Measurements from ENCODE around the gene MEIOB. TPM values are rescaled to one million over a fixed set of nuclear protein-coding genes. Genes with fewer than 3 reads are reported as not detected.

The MEIOB gene
- total RNA-seq, 1 experiment from 2014 or later, result not detected

- intact Hi-C loops (cut with micrococcal nuclease; ENCODE audit: unreplicated experiment), result no loop called here
- BruUV-seq (replicated peaks), result no TSS peak
These were observed 85.5 kb downstream of the MEIOB start for GRCh38 chr16:1786242-1787055.

GRCh38 chr16:1785846-1786170, 86.2 kb downstream of the MEIOB start:
- no TSS peak for BruUV-seq (replicated peaks)
- peaks cover 45% of the 10 kb centered on the region for H3K79me2 ChIP-seq (ENCODE audit: low read depth)
- H3F3A ChIP-seq (ENCODE audit: insufficient read depth, low read depth), result peaks cover 12% of the 10 kb centered on the region; the same call in 1 of the 2 replicates
- no peaks in the 10 kb centered on the region for H3K9me3 ChIP-seq (ENCODE audit: insufficient read depth, low read depth)
- no peak overlapping the region for H3K4me3 ChIP-seq
- H3K36me3 ChIP-seq (ENCODE audit: low read depth), result 0 out of 2 replicates have a peak, but pooled peaks cover 3% of the 10 kb centered on the region
- H4K20me1 ChIP-seq (ENCODE audit: insufficient read depth), result peaks cover 25% of the 10 kb centered on the region
- intact Hi-C loops (cut with micrococcal nuclease; ENCODE audit: unreplicated experiment), result no loop called here
- ChIA-PET POLR2A (ENCODE audit: unreplicated experiment) (no interaction called here), CTCF (no interaction called here)
- peaks cover 13% of the 10 kb centered on the region for H3K4me1 ChIP-seq (replicated peaks; ENCODE audit: insufficient read depth)
- no peak overlapping the region for H3K4me2 ChIP-seq
- no peak overlapping the region for H3K27ac ChIP-seq
- TF ChIP-seq CTCF (conservative IDR thresholded peaks at IDR 0.05), result no peak
- no peak for TF ChIP-seq EZH2 (IDR thresholded peaks at IDR 0.05; ENCODE audit: low read depth)
- DNase-seq, result no peak
- no peaks in the 10 kb centered on the region for H3K27me3 ChIP-seq (ENCODE audit: insufficient read depth, low read depth)
- H2AFZ ChIP-seq, result no peak overlapping the region
- H3K9me2 ChIP-seq (ENCODE audit: insufficient read depth), result no peaks in the 10 kb centered on the region

More at GRCh38 chr16:1786242-1787055, 85.5 kb downstream of the MEIOB start:
- DNase-seq, result no peak
- no peak overlapping the region for H3K4me2 ChIP-seq
- TF ChIP-seq CTCF (conservative IDR thresholded peaks at IDR 0.05) (no peak), EZH2 (IDR thresholded peaks at IDR 0.05; ENCODE audit: low read depth) (no peak)
- ChIA-PET POLR2A (ENCODE audit: unreplicated experiment) (no interaction called here), CTCF (no interaction called here)
- peaks cover 6% of the 10 kb centered on the region; the same call in 1 of the 2 replicates for H3F3A ChIP-seq (ENCODE audit: insufficient read depth, low read depth)
- no peaks in the 10 kb centered on the region for H3K27me3 ChIP-seq (ENCODE audit: insufficient read depth, low read depth)
- peaks cover 38% of the 10 kb centered on the region for H3K79me2 ChIP-seq (ENCODE audit: low read depth)
- peaks cover 7% of the 10 kb centered on the region for H3K4me1 ChIP-seq (replicated peaks; ENCODE audit: insufficient read depth)
- H3K9me3 ChIP-seq (ENCODE audit: insufficient read depth, low read depth), result no peaks in the 10 kb centered on the region
- H3K4me3 ChIP-seq, result no peak overlapping the region
- no peak overlapping the region for H2AFZ ChIP-seq
- H4K20me1 ChIP-seq (ENCODE audit: insufficient read depth), result peaks cover 20% of the 10 kb centered on the region
- no peaks in the 10 kb centered on the region for H3K36me3 ChIP-seq (ENCODE audit: low read depth)
- H3K9me2 ChIP-seq (ENCODE audit: insufficient read depth), result no peaks in the 10 kb centered on the region
- no peak overlapping the region for H3K27ac ChIP-seq

DNA sequence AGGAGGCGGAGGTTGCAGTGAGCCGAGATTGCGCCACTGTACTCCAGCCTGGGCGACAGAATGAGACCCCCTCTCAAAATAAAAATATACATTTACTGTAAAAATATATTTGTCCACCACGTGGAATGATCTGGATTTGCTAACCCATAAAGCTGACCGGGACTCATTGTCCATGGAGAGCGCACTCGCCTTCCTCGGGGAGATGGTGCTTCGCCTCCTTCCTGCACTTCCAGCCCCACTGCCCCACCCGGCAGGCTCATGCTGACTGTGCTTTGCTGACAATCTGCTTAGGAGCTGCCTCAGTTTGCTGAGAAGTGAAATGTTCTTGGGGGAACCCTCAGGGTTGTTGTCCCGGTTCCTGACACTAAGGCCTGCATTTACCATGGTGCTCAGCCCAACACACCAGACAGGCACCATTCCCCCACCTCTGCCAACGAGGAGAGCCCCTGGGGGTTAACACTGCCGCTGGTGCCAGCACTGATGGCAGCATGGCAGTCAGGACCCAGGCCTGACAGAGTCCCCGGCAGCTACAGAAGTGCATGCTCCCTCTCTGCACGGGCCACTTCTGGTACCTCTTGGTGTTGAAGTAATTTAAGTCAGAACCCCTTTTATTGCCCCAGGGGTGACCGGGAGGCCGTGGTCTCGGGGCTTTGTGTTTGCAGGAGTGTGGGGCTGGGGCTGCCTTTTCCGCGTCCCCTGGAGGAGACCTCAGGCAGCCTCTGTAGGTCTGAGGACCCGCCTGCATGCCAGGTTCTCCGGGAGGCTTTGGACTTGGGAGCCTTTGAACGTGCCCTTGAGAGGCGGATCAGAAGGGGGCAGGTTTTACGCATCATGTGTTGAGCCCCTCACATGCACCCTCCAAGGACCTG, 86.8 kb downstream of the MEIOB start:
- H3K27me3 ChIP-seq (ENCODE audit: insufficient read depth, low read depth), result no peaks in the 10 kb centered on the region
- H3K79me2 ChIP-seq (ENCODE audit: low read depth), result peaks cover 51% of the 10 kb centered on the region
- intact Hi-C loops (cut with micrococcal nuclease; ENCODE audit: unreplicated experiment), result loop anchor here (5.0 kb wide), 2 partner anchors 157 to 367 kb away; partner anchors contain the start of gene MSRB1
- H3K27ac ChIP-seq, result no peak overlapping the region
- H3K9me2 ChIP-seq (ENCODE audit: insufficient read depth), result no peaks in the 10 kb centered on the region
- no peaks in the 10 kb centered on the region for H3K9me3 ChIP-seq (ENCODE audit: insufficient read depth, low read depth)
- no peak overlapping the region for H3K4me3 ChIP-seq
- no peak for DNase-seq
- POLR2A ChIA-PET (ENCODE audit: unreplicated experiment), result no interaction called here
- no peak overlapping the region for H3K4me2 ChIP-seq
- no TSS peak for BruUV-seq (replicated peaks)
- peaks cover 31% of the 10 kb centered on the region for H4K20me1 ChIP-seq (ENCODE audit: insufficient read depth)
- H3K36me3 ChIP-seq (ENCODE audit: low read depth), result 0 out of 2 replicates have a peak, but pooled peaks cover 6% of the 10 kb centered on the region
- H3K4me1 ChIP-seq (replicated peaks; ENCODE audit: insufficient read depth), result peaks cover 15% of the 10 kb centered on the region
- CTCF ChIA-PET, result no interaction called here
- H3F3A ChIP-seq (ENCODE audit: insufficient read depth, low read depth), result peaks cover 18% of the 10 kb centered on the region; the same call in 1 of the 2 replicates
- TF ChIP-seq CTCF (conservative IDR thresholded peaks at IDR 0.05) (no peak), EZH2 (IDR thresholded peaks at IDR 0.05; ENCODE audit: low read depth) (no peak)
- no peak overlapping the region for H2AFZ ChIP-seq

Other genes starting within 250 kb of the MEIOB start
- gene JPT2, start 193.9 kb downstream of the MEIOB start, total RNA-seq (2021), result 199 and 244 TPM in 2 replicates
- gene MAPK8IP3, start 166.0 kb downstream of the MEIOB start, total RNA-seq (2021), result 119 and 125 TPM in 2 replicates
- gene NME3, start 100.6 kb downstream of the MEIOB start, total RNA-seq (2021), result 49.0 and 87.8 TPM in 2 replicates
- gene EME2, start 99.4 kb downstream of the MEIOB start, total RNA-seq (2021), result 24.2 and 32.4 TPM in 2 replicates
- gene MRPS34, start 99.0 kb downstream of the MEIOB start, total RNA-seq (2021), result 201 and 247 TPM in 2 replicates
- gene SPSB3, start 89.6 kb downstream of the MEIOB start, total RNA-seq (2021), result 58.2 and 86.6 TPM in 2 replicates
- gene NUBP2, start 89.2 kb downstream of the MEIOB start, total RNA-seq (2021), result 80.0 and 103 TPM in 2 replicates
- 0.18 TPM in 1 of 2 replicates, not detected in the other for gene IGFALS, start 78.5 kb downstream of the MEIOB start, total RNA-seq (2021)
- gene HAGH, start 45.3 kb downstream of the MEIOB start, total RNA-seq (2021), result 51.8 and 74.5 TPM in 2 replicates
- 26.8 and 41.2 TPM in 2 replicates for gene FAHD1, start 45.0 kb downstream of the MEIOB start, total RNA-seq (2021)
- not detected in 2 replicates for gene HS3ST6, start 46.3 kb upstream of the MEIOB start, total RNA-seq (2021)
- gene MSRB1, start 71.0 kb upstream of the MEIOB start, total RNA-seq (2021), result 49.4 and 54.9 TPM in 2 replicates
- gene RPL3L, start 82.5 kb upstream of the MEIOB start, total RNA-seq (2021), result 0.44 TPM in 1 of 2 replicates, not detected in the other
- gene NDUFB10, start 87.4 kb upstream of the MEIOB start, total RNA-seq (2021), result 181 and 190 TPM in 2 replicates
- 3,808 and 4,468 TPM in 2 replicates for gene RPS2, start 92.7 kb upstream of the MEIOB start, total RNA-seq (2021)
- gene RNF151, start 94.7 kb upstream of the MEIOB start, total RNA-seq (2021), result not detected in 2 replicates
- 51.3 and 66.4 TPM in 2 replicates for gene TBL3, start 99.9 kb upstream of the MEIOB start, total RNA-seq (2021)
- gene NOXO1, start 109.3 kb upstream of the MEIOB start, total RNA-seq (2021), result 11.1 and 12.7 TPM in 2 replicates
- gene GFER, start 112.0 kb upstream of the MEIOB start, total RNA-seq (2021), result 59.7 and 63.8 TPM in 2 replicates
- gene SYNGR3, start 117.8 kb upstream of the MEIOB start, total RNA-seq (2021), result 4.3 and 4.5 TPM in 2 replicates
- 68.4 and 72.5 TPM in 2 replicates for gene ZNF598, start 137.7 kb upstream of the MEIOB start, total RNA-seq (2021)
- gene NPW, start 147.6 kb upstream of the MEIOB start, total RNA-seq (2021), result 4.0 and 8.1 TPM in 2 replicates
- gene NHERF2, start 154.7 kb upstream of the MEIOB start, total RNA-seq (2021), result 104 and 144 TPM in 2 replicates
- gene NTHL1, start 175.7 kb upstream of the MEIOB start, total RNA-seq (2021), result 47.3 and 66.6 TPM in 2 replicates
- 166 and 170 TPM in 2 replicates for gene TSC2, start 175.8 kb upstream of the MEIOB start, total RNA-seq (2021)